CD4-positive, alpha-beta T cell treated with Interleukin-6 for 4 hours (primary cell): ENCODE measurements around the gene BMAL2.

Source experiments
- DNase-seq: peaks from one replicate; pipeline ENCODE4 v3.0.0-alpha.2; 2020; ENCODE audit warnings: mixed read lengths

BMAL2 gene, protein sequence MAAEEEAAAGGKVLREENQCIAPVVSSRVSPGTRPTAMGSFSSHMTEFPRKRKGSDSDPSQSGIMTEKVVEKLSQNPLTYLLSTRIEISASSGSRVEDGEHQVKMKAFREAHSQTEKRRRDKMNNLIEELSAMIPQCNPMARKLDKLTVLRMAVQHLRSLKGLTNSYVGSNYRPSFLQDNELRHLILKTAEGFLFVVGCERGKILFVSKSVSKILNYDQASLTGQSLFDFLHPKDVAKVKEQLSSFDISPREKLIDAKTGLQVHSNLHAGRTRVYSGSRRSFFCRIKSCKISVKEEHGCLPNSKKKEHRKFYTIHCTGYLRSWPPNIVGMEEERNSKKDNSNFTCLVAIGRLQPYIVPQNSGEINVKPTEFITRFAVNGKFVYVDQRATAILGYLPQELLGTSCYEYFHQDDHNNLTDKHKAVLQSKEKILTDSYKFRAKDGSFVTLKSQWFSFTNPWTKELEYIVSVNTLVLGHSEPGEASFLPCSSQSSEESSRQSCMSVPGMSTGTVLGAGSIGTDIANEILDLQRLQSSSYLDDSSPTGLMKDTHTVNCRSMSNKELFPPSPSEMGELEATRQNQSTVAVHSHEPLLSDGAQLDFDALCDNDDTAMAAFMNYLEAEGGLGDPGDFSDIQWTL

DNA sequence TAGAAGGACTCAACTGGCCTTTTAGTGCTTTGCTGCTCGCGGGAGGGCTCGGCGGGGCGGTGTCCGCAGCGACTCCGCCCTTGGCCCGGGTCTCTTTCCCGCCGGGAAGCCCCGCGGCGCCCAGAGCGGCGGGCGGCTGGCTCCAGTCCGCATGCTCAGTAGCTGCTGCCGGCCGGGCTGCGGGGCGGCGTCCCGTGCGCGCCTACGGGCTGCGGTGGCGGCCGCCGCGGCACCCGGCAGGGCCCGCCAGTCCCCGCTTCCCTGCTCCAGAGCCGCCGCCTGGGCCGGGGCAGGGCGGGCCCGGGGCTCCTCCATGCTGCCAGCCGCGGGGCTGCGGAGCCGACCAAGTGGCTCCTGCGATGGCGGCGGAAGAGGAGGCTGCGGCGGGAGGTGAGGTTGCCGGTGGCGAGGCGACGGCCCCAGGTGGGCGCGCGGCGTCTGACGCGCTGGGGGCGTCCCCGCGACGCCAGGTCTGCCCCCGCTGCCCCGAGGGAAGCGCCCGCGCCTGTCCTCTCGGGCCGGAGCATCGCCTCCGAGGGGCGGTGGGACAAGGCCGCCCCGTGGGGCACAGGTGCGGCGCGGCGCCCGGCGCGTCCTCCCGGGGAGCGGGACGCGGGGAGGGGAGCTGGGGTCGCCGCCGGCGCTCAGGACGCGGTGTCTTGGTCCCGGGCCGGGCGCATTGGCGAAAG, at the start of gene BMAL2:
Gene BMAL2, plus strand, starts transcription at position 123 of the 689 bp plus-strand sequence. Its CDS starts 237 bp downstream, at position 360.
- DNase-seq, result peak; percentile 18

DNA sequence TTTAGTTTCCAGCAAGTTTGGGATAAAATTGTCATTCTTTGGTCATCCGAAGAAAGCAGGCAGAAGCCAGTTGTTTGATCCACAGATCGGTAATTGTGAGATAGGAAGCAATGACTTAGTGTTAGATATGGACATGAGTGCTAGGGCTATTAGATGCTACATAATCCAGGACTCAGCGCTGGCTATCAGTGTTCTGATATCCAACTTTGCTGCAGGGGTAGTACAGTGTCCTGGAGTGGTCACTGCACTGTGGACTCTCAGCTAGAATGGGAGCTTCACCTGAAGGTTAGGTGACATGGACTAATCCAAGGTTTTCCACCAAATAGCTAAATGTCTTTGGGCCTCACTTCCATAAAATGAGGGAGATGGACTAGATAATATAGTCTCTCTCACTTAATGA, 48.6 kb upstream of the BMAL2 start:
- no peak for DNase-seq

DNA sequence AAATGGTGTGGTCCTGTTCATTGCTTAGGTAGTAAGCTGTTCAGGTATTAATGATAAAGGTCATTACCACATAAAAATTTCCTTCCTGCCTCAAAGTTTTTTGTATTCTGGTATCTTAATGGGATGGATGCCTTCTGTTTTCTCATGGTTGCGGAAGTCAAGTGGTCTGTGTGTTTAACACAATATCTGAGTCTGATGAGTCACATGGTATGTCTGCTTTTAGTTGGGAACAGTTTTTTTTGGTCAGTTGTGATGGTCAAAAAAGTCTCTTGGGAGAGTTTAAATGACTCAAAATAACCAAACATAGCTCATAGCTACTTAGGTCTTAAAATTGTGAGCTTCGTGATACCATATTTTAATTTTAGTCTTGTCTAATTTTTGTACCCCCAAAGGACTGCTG, 47.9 kb upstream of the BMAL2 start:
- no peak for DNase-seq

DNA sequence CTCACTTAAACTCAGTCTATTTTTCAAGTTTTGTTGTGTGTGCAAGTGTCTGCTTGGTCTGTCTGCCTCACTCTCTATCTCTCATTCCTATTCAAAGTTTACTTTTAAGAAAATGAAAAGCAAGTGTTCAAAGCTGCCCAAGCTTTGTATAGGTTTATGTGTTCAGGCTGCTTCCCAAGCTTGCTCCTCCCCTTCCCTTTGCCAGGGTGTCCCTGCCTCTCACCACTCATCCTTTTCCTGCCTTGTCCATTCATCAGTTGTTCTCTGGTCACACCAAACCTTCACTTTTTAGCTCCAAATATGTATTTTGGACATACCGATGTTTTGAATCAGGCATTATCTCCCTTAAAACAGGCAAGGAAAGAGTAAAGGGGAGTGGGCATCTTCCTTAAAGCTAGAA, 47.2 kb upstream of the BMAL2 start:
- no peak for DNase-seq

DNA sequence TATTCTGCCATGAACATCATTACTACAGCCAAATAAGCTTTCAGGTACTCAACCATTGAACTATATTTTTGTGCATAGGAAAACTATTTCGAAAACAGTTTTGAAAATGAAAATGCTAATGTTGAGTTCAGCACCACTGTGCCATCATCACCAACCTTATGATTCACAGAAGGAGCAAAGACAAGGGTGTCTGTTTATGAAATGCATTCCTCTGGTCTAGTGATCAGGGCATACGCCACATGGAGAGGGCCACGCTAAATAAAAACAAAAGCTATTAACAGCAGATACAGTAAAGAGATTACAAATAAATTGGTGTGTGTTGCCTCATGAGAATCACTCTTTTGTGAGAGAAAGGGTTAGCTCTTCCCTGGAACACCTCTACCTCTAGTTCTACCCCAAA, 43.2 kb upstream of the BMAL2 start:
- no peak for DNase-seq

DNA sequence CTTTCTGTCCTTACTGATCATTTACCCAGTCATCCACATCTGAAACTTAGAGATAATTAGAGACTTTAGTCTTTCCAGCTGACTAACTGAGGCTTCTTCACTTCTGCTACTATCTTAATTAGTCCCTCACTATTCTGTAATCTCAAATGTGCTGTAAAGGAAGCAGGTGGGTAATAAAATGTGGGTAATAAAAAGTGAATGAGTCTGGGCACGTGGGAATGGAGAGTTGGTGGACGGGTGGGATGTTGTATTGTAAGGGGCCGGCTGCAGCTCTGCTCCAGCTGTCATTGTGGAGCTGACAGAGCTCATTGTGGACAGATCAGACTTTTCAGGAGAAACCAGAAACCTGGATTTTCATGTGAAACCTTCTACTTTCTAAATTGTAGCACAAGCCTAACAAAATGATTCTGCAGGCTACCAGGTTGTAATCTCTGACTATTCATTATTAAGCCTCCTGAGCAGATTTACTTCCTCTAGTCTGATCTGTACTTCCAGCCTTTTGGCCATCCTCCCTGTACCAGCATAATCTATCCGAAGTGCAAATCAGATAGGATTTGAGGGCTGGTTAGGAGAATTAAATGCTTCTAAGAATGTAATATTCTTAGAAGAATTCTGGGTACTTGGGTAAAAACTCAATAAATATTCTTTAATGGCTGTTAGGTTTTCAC, 42.0 kb upstream of the BMAL2 start:
- no peak for DNase-seq

DNA sequence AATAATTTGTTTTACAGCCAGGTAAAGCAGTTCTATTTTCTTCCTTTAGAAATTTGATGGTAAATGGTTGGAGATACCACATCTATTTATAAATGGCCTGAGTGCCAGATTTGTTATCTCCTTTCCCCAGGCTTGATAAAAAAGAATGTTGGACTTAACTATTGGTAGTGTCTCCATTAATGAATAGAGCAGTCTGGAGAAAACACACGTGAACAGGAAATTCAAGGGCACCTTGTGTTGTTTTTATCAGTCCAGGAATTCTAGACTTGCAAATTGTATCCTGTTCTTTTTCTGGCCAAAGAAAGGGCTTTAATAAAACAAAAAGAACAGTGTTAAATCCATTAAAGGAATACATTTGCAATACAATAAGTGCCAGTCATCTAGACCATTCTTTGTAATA, 40.8 kb upstream of the BMAL2 start:
- no peak for DNase-seq

DNA sequence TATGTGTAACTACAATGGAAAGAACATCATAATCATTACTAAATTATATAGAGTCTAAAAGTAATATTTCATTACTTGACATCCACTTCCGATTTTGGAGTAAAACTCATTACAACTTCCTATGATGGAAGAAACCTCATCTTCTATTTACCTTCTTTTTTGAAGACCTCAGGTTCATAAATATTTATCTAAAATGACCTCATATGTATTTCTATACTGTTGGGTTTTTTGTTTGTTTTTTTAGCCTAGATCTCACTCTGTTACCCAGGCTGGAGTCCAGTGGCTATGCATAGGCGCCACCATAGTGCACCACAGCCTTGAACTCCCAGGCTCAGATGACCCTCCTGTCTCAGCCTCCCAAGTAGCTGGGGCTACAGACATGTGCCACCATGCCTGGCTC, 39.9 kb upstream of the BMAL2 start:
- DNase-seq, result no peak

DNA sequence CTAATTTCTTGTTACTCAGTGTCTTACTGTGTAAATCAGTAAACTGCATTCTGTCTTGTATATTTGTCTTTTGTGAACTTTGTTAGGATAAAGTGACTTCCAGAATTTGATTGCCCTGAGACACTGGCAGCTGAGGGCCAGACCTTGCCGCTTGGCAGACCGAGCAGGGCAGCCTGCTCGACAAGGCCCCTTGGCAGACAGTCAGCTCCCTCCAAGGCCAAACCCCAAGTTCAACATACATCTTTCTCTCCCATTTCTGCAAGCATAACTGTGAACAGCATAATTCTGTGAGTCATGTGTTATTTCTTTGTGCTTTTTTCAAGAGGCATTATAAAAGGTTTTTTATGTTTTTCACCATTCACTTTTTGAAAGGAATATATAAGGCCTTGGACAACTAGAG, 39.2 kb upstream of the BMAL2 start:
- no peak for DNase-seq

DNA sequence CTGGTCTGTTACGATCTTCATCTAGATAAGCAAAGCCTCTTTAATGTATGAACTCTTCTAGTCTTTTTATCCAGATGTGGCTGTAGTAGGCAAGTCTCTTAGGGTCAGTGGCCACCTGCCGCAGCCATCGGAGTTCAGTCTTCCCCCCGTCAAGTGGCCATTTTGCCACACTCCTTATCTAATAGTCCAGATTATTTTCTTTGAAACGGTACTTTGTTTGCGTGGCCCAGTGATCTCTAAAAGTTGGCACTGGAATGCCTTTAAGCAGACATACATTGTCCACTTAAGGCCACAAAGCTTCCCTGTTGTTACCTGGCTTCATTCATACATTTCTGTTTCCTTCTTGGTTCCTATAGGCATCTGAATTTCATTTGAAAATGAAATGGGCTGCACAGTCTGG, 36.0 kb upstream of the BMAL2 start:
- DNase-seq, result no peak

DNA sequence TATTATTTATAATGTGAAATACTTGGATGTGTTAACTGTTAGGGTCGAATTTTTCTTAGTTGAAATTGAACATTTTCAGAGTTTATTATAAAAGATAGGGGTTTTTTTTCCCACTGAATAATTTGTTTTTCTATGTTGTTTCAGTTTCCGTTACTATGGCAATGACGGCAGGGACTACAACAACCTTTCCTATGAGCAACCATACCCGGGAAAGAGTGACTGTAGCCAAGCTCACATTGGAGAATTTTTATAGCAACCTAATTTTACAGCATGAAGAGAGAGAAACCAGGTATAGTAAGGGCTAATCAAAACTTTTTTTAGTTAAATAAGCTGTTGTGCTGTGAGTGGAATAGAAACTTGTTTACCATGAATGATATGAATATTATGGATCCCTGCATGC, 35.1 kb upstream of the BMAL2 start:
- no peak for DNase-seq

DNA sequence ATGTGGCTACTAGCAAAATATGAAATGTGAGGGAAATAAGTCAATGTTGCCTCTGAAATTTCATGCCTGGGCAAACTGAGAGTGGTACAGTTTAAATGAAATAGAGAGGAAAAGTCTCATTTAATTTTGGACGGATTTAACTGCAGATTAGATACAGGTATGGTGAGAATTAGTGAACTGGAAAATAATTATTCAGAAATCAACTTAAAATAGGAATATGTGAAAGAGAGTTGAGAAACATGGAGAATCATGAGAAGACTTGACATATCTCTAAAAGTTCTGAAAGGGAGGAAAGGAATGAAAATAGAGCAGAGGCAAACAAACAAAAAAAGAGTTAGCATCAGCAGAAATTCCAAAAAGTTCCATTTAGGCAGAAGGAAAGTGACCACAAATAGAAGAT, 33.5 kb upstream of the BMAL2 start:
- DNase-seq, result no peak

DNA sequence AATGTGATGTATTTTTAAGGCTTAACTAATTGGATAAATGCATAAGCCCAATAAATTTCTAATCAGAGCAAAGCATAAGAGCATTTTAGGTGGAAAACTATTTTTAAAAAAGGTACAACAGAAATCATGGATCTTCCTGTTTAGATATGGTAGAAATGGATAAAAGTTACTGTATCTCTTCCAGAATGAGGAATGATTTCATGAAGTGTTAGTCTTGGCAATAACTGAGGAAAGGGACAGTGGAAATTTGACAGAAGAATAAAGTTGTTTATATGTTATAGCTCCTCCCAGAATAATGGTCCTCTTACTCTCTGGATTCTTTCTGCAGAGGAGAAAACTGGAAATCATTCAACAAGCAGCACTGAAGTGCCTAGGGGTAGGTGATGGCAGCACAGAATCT, 32.4 kb upstream of the BMAL2 start:
- no peak for DNase-seq

DNA sequence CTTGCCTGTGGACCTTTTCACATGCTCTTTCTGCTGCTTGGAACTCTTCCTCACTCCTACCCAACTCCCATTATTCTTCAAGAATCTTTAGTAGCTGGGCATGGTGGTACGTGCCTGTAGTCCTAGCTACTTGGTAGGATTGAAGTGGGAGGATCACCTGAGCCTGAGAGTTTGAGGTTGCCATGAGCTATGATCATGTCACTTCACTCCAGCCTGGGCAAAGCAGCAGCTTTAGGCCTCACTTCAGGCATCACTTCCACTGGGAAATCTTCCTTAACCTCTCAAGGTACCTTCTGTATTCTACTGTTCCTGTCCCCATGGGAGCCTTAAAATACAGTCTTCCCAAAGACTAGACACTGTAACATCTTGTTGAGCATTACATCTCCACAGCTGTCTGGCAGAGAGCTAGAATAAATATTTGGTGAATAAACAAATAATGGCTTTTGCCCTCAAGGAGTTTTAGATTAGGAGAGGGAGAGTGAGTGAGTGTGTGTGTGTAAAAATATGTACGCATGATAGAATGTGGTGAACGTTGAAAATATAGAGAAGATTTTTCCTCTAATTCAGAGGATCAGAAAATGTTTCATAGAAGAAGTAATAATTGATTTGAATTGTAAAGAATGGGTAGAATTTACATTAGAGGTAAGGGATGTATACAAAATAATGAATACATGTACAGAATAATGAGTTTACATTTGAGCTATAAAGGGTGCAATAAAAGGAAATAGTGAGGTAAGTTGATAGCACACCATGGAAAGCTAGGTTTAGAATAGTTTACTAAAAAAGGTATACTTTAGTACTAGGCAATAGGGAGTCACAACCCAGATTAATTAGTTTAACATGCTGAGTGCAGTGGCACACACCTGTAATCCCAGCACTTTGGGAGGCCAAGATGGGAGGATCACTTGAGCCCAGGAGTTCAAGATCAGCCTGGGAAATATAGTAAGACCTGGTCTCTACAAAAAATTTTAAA, 29.2 kb upstream of the BMAL2 start:
- DNase-seq, result no peak

DNA sequence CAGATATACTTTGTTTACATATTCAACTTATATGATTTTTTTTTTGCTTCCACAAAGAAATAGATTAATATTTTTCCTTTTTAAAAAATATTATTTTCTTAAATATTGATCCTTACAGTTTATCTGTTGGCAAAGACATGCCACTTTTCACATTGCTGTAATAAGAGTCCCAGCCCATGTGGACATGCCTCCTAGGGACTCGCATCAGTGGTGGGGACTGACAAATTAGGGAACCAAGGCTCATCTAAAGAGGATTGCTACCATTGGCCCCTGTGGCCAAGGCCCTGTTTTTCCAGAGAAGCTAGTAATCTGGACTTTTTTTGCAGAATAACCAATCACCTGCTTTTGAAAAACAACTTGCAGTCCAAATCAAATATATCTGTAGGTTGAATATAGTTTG, 27.8 kb upstream of the BMAL2 start:
- no peak for DNase-seq

DNA sequence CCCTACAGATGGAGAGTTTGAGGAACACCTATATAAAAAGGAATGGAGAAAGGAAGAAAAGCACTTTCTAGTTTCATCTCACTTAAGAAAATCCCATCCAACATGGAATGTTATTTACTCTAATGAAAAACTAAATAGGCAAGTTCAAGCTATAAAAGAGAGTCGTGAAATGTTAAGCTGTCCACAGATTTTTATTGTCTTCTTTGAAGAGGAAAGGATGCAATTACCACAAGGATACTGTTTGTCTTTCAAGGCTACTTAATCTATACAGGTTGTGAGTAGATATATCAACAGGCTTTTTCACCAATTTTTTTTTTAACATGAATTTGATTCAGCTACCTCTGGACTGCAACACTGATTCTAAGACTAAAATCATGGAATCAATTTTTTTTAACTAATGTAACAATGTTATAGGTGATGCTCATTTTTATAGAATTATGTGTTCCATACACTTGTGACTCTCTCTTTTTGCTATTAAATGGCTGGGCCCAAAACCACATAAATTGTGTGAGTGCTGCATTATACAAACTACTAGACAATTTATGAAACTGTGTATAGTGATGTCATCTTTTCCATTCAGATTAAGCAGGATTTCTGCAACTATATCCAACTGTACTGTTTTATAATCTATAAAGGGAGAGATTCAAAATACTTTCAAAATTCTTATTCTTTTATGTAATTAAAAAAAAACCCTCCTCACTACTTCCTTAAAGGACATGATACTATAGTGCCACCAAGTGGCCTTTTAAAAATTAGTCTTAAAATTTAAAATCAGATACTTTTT, 26.8 kb upstream of the BMAL2 start:
- DNase-seq, result no peak

DNA sequence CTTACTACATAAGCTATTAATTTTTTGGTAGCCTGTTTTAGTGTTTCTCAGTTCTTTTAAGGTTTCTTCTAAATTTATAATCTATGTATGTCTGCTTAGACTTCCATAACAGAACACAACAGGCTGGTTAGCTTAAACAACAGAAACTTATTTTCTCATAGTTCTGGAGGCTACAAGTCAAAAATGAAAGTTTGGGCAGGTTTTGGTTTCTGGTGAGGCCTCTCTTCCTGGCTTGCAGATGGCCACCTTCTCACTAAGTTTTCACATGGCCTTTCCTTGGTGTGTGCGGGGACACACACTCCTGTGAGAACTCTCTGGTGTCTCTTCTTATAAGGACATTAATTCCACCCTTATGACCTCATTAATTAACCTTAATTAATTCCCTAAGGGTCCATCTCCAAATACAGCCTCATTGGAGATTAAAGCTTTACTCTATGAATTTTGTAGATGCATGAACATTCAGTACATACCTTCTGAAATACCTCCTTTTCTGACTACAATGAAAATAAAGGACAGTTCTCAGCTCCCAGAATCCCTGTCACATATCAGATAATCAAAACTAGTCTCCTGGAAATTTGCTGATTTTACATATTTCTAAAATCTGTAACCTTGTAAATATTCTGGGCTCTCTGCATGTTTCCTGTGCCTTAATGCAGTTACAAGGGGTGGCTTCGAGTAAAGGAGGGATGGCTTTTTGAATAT, 23.2 kb upstream of the BMAL2 start:
- no peak for DNase-seq

DNA sequence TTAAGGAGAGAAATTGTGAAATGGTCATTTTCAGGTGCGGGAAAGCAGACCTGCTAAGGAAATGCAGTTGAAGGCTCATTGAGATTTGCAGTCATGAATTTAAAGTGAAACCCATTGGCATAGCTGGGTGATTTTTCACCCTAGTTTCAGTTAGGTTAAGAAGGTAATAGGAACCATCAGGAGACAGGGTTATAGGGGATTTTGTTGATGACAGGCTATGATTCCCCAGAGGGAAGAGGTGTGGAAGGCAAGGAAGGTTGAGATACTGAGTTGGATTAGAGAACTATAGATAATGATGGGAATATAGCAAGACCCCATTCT, 22.7 kb upstream of the BMAL2 start:
- DNase-seq, result no peak

DNA sequence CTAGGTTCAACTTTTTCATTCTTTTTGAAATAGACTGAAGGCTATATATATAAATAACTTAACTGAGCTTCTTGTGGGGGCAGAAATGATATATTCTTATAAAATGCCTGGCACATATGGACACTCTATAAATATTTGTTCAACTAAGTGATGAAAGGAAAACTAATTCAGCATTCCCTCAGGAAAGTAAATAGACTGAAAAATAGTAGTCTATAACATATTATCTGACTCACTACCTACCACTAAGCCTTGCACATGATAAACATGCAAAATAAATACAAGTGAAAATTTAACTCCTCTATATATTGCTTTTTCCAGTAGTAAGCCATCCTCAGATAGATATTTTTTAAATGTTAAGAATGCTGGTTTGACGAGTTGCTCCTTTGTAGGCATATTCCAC, 15.7 kb upstream of the BMAL2 start:
- no peak for DNase-seq

DNA sequence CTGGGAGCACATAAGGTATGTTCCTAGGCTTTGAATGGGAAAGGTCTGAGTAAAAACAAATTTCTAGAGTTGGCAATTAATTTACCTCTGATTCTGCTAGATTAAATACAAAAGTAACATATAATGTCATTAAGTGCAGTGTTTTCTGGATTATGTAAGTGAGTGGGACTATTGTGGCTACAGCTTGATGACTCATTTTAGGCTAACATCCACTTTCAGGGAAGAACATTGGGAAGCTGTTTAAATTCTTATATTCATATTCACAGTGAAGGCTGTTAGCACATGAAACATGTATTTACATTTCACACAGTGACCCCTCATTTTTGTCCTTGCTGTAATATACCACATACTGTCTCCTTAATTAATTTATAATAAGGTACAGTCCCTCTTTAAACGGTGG, 13.2 kb upstream of the BMAL2 start:
- no peak for DNase-seq

DNA sequence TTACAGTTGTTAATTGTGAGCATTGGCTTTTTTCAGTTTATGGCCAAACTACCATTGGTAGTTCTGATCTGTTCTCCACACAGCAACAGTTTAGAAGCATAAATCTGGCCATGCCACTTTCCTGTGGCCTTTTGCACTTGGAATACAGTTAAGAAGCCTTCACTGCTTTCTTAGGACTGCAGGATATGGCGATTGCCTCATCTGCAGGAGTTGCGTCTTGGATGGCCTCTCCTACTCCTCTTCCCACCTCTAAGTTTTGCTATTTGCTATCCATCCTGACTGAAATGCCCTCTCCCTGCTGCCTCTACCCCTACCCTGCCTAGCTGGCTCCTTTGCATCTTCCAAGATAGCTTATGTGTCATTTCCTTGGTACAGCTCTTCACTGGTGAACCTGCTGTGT, 12.8 kb upstream of the BMAL2 start:
- no peak for DNase-seq
